ENCODE results near the gene SDF4.
"Not testable (repeated sequence)": the region's sequence is repeated elsewhere in the genome, so short reads cannot be mapped to it uniquely, and the experiment has no call there.

Gene SDF4

GRCh38 chr1:1259119-1259488 is 27.3 kb upstream of the SDF4 start:
- DNase-seq = no peak

- no peak for DNase-seq
Measured at GRCh38 chr1:1256956-1257871, 25.4 kb upstream of the SDF4 start.

- no peak for DNase-seq
Measured at GRCh38 chr1:1255611-1256010, 23.8 kb upstream of the SDF4 start.

GRCh38 chr1:1255078-1255477 is 23.3 kb upstream of the SDF4 start:
- DNase-seq = no peak

- DNase-seq = no peak
Measured at GRCh38 chr1:1254667-1254998, 22.8 kb upstream of the SDF4 start.

GRCh38 chr1:1253972-1254666 is 22.3 kb upstream of the SDF4 start:
- no peak for DNase-seq

- DNase-seq = no peak
Measured at GRCh38 chr1:1253314-1253713, 21.5 kb upstream of the SDF4 start.

- DNase-seq = peak; percentile 43 to 65
Measured at GRCh38 chr1:1250786-1251284, 19.0 kb upstream of the SDF4 start.

- not testable (repeated sequence) for DNase-seq
Measured at GRCh38 chr1:1248009-1248913, 16.5 kb upstream of the SDF4 start.

- no peak for DNase-seq
Measured at GRCh38 chr1:1247341-1247913, 15.6 kb upstream of the SDF4 start.

GRCh38 chr1:1246577-1247340 is 15.0 kb upstream of the SDF4 start, which contains the start of gene C1QTNF12:
Gene C1QTNF12 (minus strand): TSS chr1:1246722. CDS start chr1:1246690, 32 bp downstream.
- no peak for DNase-seq

GRCh38 chr1:1245817-1246576 is 14.2 kb upstream of the SDF4 start:
- no peak for DNase-seq

GRCh38 chr1:1245178-1245816 is 13.5 kb upstream of the SDF4 start:
- DNase-seq = no peak

GRCh38 chr1:1244192-1244811 is 12.5 kb upstream of the SDF4 start:
- no peak for DNase-seq

GRCh38 chr1:1243807-1244191 is 12.0 kb upstream of the SDF4 start:
- no peak for DNase-seq

GRCh38 chr1:1243266-1243660 is 11.5 kb upstream of the SDF4 start:
- DNase-seq = no peak

- DNase-seq = no peak
Measured at GRCh38 chr1:1242461-1243265, 10.9 kb upstream of the SDF4 start.

- DNase-seq = no peak
Measured at GRCh38 chr1:1241588-1242219, 9.9 kb upstream of the SDF4 start.
